Stimulated activated CD4-positive, alpha-beta T cell treated with anti-CD3 and anti-CD28 coated beads, Interleukin-1b, Interleukin-23, amount 100 ng/mL, for 48 hours (primary cell): ENCODE data around the gene EXOC4.

Source experiments
- DNase-seq: peaks from one replicate; pipeline ENCODE4 v3.0.0-alpha.2; 2020

The EXOC4 gene

GRCh38 chr7:133501771-133502170 lies 248.9 kb downstream of the EXOC4 start:
- no peak for DNase-seq

- DNase-seq: no peak
Measured at GRCh38 chr7:133502498-133502897, 249.6 kb downstream of the EXOC4 start.

DNA sequence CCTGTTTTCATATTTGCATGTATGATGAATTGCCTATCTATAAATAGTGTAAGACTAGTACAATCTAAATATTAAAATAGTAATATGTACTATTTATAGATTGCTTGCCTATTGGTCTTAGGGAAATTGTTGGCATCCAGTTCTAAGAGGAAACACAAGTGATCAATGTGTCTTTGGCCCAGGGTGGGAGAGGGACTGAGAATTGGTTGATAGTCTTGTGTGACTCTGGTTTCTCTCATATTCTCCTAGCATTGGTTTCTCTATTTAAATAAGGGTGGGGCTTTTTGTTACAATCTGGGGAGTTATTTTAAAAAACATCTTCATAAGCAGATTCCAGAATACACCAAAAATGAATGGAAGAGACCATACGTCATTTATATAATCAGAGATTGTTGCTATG lies 250.1 kb downstream of the EXOC4 start:
- DNase-seq: no peak

DNA sequence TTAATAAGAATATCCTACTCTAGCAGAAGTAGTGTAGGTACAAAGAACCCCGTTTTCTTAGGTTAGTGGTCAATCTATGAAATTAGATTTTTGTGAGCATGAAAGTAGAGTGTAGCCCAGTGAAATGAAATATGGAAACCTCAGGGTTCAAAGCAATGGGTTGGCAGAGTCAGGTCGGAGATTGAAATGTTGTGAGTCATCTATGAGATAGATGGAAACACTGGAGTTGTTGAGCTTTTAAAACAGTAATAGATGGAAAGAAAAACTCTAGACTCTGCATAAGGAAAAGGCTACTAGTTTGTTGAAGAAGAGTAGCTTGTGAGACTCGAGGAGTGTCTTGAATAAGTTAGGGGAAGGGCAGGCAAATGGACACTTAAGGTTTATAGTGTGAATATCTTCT lies 251.9 kb downstream of the EXOC4 start:
- DNase-seq: no peak

DNA sequence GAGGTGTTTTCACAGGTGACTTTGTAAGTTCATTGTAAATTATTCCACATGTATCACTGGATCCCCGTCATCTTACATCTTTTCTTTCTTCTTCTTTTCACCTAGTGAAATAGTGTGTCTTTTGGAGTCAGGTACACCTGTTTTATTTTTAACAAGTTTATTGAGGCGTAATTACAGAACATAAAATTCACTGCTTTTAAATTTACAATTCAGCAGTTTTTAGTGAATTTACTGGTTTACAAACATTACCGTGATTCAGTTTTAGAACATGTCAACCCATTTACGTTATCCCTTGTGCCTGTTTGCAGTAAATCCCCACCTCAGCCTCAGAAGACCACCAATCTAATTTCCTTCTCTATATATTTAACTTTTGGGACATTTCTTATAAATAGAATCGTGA lies 256.9 kb downstream of the EXOC4 start:
- DNase-seq: no peak

DNA sequence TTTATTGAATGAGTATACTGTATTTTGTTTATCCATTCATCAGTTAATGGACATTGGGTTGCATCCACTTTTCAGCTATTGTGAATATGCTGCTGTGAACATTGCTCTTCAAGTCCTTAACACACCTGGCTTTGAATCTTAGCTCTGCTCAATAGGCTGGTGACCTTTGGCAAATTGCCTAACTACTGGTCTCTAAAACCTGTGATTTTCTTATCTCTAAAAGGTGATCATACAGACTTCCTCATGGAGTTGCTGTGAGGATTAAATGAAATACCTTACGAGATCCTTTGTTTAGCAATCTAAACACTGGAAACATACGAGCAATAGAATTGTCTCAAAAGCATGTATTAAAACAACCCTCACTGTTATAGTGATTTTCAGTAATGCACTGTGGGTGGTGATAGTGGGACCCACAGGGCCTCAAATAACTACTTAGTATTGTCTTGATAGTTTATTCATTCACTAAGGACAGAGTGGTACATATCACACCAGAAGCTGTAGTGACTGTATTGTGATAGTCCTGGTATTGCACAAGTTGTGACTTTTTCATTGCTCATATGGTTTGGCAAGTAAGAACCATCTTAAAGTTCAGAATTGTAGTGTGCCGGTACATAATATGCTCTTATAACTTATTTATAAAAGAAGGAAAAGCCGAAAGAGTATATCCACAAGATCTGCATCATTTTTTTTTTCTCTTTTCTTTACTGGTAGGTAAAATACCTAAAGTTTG lies 257.6 kb downstream of the EXOC4 start:
- DNase-seq: no peak

DNA sequence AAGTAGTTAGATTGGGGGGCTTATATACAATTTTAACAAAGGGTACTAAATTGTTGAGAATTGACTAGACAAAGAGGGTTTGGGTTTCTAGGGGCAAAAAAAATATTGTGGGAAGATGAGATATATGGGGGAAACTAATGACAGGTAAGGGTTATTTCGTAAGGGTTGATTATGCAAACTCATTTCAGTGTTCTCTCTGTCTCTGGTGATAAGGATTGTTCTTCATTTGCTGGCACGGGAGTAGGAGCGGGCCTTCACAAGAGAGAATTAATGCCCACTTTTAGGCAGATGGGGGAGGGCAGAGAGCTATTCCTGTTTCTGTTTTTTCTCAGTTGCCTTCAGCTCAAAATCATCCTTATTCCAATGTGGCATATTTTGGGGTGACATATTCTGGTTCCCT lies 258.4 kb downstream of the EXOC4 start:
- DNase-seq: no peak

GRCh38 chr7:133511708-133512107 lies 258.8 kb downstream of the EXOC4 start:
- no peak for DNase-seq

- DNase-seq: no peak
Measured at GRCh38 chr7:133512560-133512959, 259.7 kb downstream of the EXOC4 start.

GRCh38 chr7:133513608-133514007 lies 260.7 kb downstream of the EXOC4 start:
- no peak for DNase-seq

DNA sequence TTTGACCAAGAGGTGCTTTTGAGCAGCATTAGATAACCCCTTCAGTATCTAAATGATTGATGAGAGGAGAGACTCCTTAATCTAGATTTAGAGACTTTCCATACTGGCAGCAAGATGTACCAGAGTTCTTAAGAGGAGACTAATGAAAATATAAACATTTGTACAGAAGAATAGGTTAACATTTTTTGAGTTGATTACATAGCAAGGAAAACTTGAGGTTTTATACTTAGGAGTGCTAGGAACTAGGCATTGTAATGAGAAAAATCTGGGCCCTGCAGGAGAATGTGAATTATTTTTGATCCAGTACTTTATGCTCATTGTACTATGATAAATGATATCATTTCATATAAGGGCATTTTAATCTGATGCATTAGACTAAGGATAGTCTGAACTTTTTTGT lies 261.7 kb downstream of the EXOC4 start:
- no peak for DNase-seq

DNA sequence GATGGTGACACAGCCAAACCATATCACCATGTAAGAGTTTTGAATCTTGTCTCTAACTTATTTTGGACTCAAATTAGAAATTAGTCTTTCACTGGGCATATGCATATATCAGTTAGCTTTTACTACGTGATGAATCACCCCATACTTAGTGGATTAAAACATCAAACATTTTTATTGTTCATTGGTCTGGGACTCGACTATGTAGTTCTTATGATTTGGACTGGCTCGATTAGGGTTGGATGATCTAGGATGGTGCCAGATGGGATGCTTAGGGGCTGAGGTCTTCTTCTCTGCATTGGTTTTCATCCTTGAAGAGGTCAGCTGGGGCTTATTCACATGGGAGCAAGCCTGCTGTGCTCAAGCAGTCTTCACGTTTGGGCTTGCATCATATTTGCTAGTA lies 264.9 kb downstream of the EXOC4 start:
- DNase-seq: no peak

- no peak for DNase-seq
Measured at GRCh38 chr7:133518718-133519117, 265.8 kb downstream of the EXOC4 start.

DNA sequence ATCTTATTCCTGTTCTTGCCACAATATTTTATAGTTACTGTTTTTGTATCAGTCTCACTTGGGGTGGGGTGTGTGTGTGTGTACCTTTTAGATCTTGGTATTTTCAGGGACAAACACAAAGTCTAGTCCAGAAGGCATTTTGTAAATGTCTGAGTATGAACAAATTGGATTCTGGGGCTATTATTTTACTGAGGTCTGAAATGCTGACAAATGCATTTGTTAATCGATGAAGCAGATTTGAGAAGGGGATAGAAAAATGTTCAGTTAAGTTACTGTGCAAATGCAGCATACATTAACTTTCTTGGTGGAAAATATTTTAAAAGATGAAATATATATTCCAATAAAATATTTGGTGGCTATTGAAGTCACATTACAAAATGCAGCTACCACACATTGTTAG lies 267.4 kb downstream of the EXOC4 start:
- DNase-seq: no peak

DNA sequence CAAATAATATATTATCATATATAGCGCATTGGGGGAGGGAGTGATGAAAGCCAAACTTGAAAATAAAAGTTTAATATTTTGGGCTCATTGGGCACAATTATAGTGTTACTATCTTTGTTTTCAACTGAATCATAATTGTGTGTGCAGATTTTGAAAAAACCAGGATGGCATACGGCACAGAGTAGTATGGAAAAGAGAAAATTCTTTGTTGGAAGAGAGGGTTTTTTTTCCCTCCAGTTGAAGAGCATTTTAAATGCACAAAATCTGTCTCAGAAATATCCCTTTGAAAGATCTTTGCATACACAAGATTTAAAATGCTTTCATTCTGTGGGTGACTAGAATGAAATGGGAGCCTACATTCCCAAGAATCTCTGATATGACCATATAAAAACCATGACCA lies 269.6 kb downstream of the EXOC4 start:
- DNase-seq: no peak

DNA sequence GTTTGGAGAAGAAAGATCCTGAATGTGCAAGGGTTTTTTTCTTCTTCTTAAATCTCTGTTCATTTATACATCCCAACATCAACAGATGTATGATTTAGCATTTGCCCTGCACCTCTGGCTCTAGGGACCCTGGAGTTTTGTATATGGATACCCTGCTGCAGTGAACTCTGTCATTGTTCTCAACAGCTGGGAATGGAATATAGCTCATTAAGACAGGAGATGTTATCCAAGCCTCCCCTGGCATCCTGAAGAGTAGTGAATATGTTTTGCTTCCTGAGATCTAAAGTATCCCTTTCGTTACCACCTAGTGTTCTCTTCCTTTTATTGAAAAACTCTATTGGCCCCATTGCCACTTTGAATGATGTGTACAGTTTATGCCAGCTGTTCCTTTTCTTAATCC lies 275.9 kb downstream of the EXOC4 start:
- DNase-seq: no peak

- no peak for DNase-seq
Measured at GRCh38 chr7:133529861-133530260, 277.0 kb downstream of the EXOC4 start.

GRCh38 chr7:133530682-133531081 lies 277.8 kb downstream of the EXOC4 start:
- DNase-seq: no peak

GRCh38 chr7:133534816-133535215 lies 281.9 kb downstream of the EXOC4 start:
- DNase-seq: no peak

- no peak for DNase-seq
Measured at GRCh38 chr7:133535308-133535707, 282.4 kb downstream of the EXOC4 start.

GRCh38 chr7:133536450-133536849 lies 283.6 kb downstream of the EXOC4 start:
- DNase-seq: no peak

GRCh38 chr7:133539016-133539415 lies 286.1 kb downstream of the EXOC4 start:
- no peak for DNase-seq

- DNase-seq: no peak
Measured at GRCh38 chr7:133540096-133540860, 287.4 kb downstream of the EXOC4 start.

GRCh38 chr7:133542209-133542780 lies 289.4 kb downstream of the EXOC4 start:
- DNase-seq: no peak
